Ishikawa (cell line): ENCODE data around the gene FAM120B.

Experiments used
- CEBPB ChIP-seq: IDR thresholded peaks from 2 replicates; pipeline ENCODE4 v1.6.1; 2012
- CREB1 ChIP-seq: IDR thresholded peaks from 2 replicates; pipeline ENCODE4 v1.6.1; 2012; ENCODE audit warnings: low read depth
- EGR1 ChIP-seq: IDR thresholded peaks from 2 replicates; pipeline ENCODE4 v1.6.1; 2012
- EP300 ChIP-seq: IDR thresholded peaks from 2 replicates; pipeline ENCODE4 v1.6.1; 2012; ENCODE audit warnings: borderline replicate concordance
- FOXM1 ChIP-seq: IDR thresholded peaks from 2 replicates; pipeline ENCODE4 v1.6.1; 2012; ENCODE audit warnings: low read depth, borderline replicate concordance
- MAX ChIP-seq: IDR thresholded peaks from 2 replicates; pipeline ENCODE4 v1.6.1; 2012
- NFIC ChIP-seq: IDR thresholded peaks from 2 replicates; pipeline ENCODE4 v1.6.1; 2012
- RAD21 ChIP-seq: IDR thresholded peaks from 2 replicates; pipeline ENCODE4 v1.6.1; 2012; ENCODE audit warnings: low read depth
- TAF1 ChIP-seq: IDR thresholded peaks from 2 replicates; pipeline ENCODE4 v1.6.1; 2012; ENCODE audit warnings: low read depth, mild to moderate bottlenecking
- TCF12 ChIP-seq: IDR thresholded peaks from 2 replicates; pipeline ENCODE4 v1.6.1; 2012; ENCODE audit warnings: low read depth
- TEAD4 ChIP-seq: IDR thresholded peaks from 2 replicates; pipeline ENCODE4 v1.6.1; 2012
- USF1 ChIP-seq: IDR thresholded peaks from 2 replicates; pipeline ENCODE4 v1.6.1; 2012
- YY1 ChIP-seq: IDR thresholded peaks from 2 replicates; pipeline ENCODE4 v1.6.1; 2012; ENCODE audit warnings: low read depth
- ZBTB7A ChIP-seq: IDR thresholded peaks from 2 replicates; pipeline ENCODE4 v1.6.1; 2012; ENCODE audit warnings: low read depth
- TF ChIP-seq, protein P1 (sequence below): IDR thresholded peaks from 2 replicates; pipeline ENCODE4 v1.6.1; 2012; ENCODE audit warnings: low read depth, mild to moderate bottlenecking

Gene FAM120B

DNA sequence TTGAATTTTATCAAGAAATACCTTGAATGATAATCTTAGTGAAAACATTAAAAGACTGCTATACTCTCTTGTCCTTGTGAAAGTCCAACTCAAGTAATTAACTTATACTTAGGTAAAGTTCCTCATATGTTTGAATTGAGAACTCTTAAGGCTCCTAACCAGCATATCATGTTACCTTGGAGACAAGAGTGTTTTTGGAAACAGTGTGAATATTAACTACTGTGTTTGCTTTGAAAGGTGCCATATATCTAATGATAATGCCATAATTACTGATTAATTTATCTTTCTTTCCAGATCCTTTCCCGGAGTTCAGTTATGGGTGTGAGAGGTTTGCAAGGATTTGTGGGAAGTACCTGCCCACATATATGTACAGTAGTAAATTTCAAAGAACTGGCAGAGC is 10.5 kb downstream of the FAM120B start:
- TF ChIP-seq TCF12 (no peak), NFIC (no peak), CEBPB (no peak), ZBTB7A (no peak), YY1 (no peak), EGR1 (no peak), EP300 (no peak), USF1 (no peak), CREB1 (no peak), MAX (no peak), TAF1 (no peak), FOXM1 (no peak), TEAD4 (no peak)
- TF ChIP-seq, protein P1, sequence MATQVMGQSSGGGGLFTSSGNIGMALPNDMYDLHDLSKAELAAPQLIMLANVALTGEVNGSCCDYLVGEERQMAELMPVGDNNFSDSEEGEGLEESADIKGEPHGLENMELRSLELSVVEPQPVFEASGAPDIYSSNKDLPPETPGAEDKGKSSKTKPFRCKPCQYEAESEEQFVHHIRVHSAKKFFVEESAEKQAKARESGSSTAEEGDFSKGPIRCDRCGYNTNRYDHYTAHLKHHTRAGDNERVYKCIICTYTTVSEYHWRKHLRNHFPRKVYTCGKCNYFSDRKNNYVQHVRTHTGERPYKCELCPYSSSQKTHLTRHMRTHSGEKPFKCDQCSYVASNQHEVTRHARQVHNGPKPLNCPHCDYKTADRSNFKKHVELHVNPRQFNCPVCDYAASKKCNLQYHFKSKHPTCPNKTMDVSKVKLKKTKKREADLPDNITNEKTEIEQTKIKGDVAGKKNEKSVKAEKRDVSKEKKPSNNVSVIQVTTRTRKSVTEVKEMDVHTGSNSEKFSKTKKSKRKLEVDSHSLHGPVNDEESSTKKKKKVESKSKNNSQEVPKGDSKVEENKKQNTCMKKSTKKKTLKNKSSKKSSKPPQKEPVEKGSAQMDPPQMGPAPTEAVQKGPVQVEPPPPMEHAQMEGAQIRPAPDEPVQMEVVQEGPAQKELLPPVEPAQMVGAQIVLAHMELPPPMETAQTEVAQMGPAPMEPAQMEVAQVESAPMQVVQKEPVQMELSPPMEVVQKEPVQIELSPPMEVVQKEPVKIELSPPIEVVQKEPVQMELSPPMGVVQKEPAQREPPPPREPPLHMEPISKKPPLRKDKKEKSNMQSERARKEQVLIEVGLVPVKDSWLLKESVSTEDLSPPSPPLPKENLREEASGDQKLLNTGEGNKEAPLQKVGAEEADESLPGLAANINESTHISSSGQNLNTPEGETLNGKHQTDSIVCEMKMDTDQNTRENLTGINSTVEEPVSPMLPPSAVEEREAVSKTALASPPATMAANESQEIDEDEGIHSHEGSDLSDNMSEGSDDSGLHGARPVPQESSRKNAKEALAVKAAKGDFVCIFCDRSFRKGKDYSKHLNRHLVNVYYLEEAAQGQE = no peak

GRCh38 chr6:170317718-170318117 is 11.2 kb downstream of the FAM120B start:
- TF ChIP-seq CREB1 (no peak), FOXM1 (no peak), TEAD4 (no peak), ZBTB7A (no peak), EP300 (no peak), EGR1 (no peak), CEBPB (no peak), TCF12 (no peak), TAF1 (no peak), NFIC (no peak), USF1 (no peak), YY1 (no peak), MAX (no peak), RAD21 (no peak)
- TF ChIP-seq, protein P1 = no peak

DNA sequence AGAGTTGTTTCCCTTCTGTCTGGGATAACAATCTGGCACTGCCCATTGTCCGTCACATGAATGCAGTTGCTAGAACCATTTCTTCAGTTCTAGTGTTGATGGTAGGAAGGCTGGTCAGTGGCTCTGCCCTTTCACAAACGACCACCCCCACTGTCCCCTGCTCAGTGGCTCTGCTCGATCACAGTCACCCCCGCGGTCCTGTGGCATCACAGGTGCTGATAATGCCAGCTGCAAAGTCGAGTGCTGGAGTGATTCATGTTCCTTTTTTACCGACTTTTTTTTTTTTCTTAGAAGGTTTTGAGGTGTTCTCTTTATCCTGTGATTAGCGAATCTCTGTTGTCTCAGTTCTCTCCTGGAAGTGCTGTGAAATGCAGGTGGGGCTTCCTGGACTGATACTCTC is 22.8 kb downstream of the FAM120B start:
- TF ChIP-seq YY1 (no peak), TAF1 (no peak), MAX (no peak), CREB1 (no peak), EGR1 (no peak), CEBPB (no peak), ZBTB7A (no peak), FOXM1 (no peak), RAD21 (no peak), TEAD4 (no peak), TCF12 (no peak), NFIC (no peak), EP300 (no peak), USF1 (no peak)
- TF ChIP-seq, protein P1 = no peak
